ENCODE data around the gene CCT7.

DNA sequence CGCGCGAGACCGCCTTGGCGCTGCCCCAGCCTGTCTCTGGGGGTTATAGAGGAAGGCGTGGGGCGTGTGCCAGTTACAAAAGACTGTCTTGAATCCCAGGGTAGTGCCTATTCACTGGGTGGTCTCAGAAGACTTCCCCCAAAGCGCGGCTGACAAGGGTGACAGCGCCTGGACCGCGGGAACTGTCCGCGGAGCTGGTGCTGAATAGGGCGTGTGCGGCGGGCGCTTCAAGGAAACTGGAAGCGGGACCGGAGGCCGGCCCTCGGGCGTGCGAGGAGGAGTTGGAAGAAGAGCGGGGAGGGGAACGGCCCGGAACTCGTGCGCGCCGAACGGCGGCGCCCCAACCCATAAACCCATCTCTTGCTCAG is 57.0 kb downstream of the CCT7 start:
- no peak for TF ChIP-seq CTCF (IDR thresholded peaks at IDR 0.05)
- no peak for TF ChIP-seq POLR2AphosphoS5 (IDR thresholded peaks at IDR 0.05)
- no peak for TF ChIP-seq POLR2A (IDR thresholded peaks at IDR 0.05)
